ENCODE data around the gene TEX11.

The TEX11 gene

DNA sequence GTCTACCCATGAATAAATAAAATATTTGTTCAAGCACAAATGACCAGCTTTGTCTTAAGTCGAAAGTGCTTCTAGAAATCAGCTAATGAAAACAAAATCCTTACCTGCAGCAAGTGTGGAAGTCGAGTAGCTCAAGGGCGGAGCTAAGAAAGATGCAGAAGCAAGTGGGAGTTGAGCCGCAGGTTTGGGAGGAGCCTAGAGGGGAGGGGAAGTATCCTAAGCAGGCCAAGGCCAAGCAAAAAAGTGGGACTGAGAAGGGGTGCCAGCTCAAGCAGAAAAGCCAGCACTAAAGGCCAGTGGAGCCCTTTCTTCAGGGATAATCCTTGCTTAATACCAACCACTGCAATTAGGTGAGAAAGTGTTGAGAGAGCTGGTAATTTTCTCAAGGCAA lies 403.1 kb downstream of the TEX11 start:
- TF ChIP-seq MYC (IDR thresholded peaks at IDR 0.05; ENCODE audit: low read depth, low read length) = no peak
- TF ChIP-seq POLR2A (IDR thresholded peaks at IDR 0.05; ENCODE audit: extremely low read depth, insufficient read length) = no peak
- TF ChIP-seq, protein P1, sequence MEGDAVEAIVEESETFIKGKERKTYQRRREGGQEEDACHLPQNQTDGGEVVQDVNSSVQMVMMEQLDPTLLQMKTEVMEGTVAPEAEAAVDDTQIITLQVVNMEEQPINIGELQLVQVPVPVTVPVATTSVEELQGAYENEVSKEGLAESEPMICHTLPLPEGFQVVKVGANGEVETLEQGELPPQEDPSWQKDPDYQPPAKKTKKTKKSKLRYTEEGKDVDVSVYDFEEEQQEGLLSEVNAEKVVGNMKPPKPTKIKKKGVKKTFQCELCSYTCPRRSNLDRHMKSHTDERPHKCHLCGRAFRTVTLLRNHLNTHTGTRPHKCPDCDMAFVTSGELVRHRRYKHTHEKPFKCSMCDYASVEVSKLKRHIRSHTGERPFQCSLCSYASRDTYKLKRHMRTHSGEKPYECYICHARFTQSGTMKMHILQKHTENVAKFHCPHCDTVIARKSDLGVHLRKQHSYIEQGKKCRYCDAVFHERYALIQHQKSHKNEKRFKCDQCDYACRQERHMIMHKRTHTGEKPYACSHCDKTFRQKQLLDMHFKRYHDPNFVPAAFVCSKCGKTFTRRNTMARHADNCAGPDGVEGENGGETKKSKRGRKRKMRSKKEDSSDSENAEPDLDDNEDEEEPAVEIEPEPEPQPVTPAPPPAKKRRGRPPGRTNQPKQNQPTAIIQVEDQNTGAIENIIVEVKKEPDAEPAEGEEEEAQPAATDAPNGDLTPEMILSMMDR (IDR thresholded peaks at IDR 0.05; ENCODE audit: low read depth, low read length) = no peak
- TF ChIP-seq MAX (IDR thresholded peaks at IDR 0.05; ENCODE audit: low read depth, low read length) = no peak
- no peak for DNase-seq (ENCODE audit: low read depth)
- H3K4me3 ChIP-seq (ENCODE audit: low read depth, low read length) = no peak overlapping the region

- no peak for DNase-seq (ENCODE audit: low read depth)
- TF ChIP-seq POLR2A (IDR thresholded peaks at IDR 0.05; ENCODE audit: extremely low read depth, insufficient read length) (no peak), MYC (IDR thresholded peaks at IDR 0.05; ENCODE audit: low read depth, low read length) (no peak), MAX (IDR thresholded peaks at IDR 0.05; ENCODE audit: low read depth, low read length) (no peak)
- TF ChIP-seq, protein P1 (IDR thresholded peaks at IDR 0.05; ENCODE audit: low read depth, low read length) = no peak
- no peak overlapping the region for H3K4me3 ChIP-seq (ENCODE audit: low read depth, low read length)
Observed at GRCh38 chrX:70504772-70505450, 403.6 kb downstream of the TEX11 start.

DNA sequence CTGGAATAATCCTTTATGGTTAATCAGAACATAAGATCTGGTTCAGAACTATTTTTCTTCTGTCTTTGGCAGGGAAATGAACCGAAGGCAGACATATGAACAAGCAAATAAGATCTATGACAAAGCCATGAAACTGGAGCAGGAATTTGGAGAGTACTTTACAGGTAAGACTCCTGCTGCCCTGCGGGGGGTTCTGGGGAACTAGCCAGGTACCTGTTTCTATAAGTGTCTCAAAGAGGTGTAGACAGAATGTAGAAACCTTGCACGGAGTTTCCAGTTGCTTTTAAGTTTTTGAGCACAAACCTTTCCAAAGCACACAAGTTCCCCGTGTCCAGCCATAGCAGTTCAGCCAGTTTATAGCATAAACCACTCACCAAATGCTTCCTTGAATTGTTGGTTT lies 407.7 kb downstream of the TEX11 start:
- no peak for TF ChIP-seq MAX (IDR thresholded peaks at IDR 0.05; ENCODE audit: low read depth, low read length)
- TF ChIP-seq, protein P1 (IDR thresholded peaks at IDR 0.05; ENCODE audit: low read depth, low read length) = no peak
- TF ChIP-seq POLR2A (IDR thresholded peaks at IDR 0.05; ENCODE audit: extremely low read depth, insufficient read length) = no peak
- TF ChIP-seq MYC (IDR thresholded peaks at IDR 0.05; ENCODE audit: low read depth, low read length) = no peak
- no peak overlapping the region for H3K4me3 ChIP-seq (ENCODE audit: low read depth, low read length)
- no peak for DNase-seq (ENCODE audit: low read depth)

- no peak for DNase-seq (ENCODE audit: low read depth)
- TF ChIP-seq MAX (IDR thresholded peaks at IDR 0.05; ENCODE audit: low read depth, low read length) (no peak), POLR2A (IDR thresholded peaks at IDR 0.05; ENCODE audit: extremely low read depth, insufficient read length) (no peak), MYC (IDR thresholded peaks at IDR 0.05; ENCODE audit: low read depth, low read length) (no peak)
- TF ChIP-seq, protein P1 (IDR thresholded peaks at IDR 0.05; ENCODE audit: low read depth, low read length) = no peak
- no peak overlapping the region for H3K4me3 ChIP-seq (ENCODE audit: low read depth, low read length)
Observed at GRCh38 chrX:70498129-70498528, 410.4 kb downstream of the TEX11 start.

DNA sequence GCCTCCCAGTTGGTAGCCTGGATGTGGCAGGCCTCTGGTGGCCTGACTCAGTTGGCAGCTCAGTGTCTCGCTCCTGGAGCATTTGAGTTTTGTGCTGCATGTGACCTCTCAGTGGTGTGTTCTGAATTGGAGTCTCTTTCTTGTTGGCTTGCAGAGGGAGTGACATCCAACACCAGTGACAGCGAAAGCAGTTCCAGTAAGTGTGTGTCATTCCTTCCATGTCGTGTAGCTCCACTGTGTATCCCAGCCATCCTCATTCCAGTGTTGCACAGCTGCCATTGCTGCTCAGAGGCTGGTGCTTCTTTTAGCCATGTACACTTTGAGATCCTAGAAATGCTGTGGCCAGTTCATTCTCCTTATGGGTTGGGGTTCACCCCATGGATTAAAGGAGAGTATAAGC lies 411.5 kb downstream of the TEX11 start:
- no peak for DNase-seq (ENCODE audit: low read depth)
- TF ChIP-seq MYC (IDR thresholded peaks at IDR 0.05; ENCODE audit: low read depth, low read length) (no peak), MAX (IDR thresholded peaks at IDR 0.05; ENCODE audit: low read depth, low read length) (no peak), POLR2A (IDR thresholded peaks at IDR 0.05; ENCODE audit: extremely low read depth, insufficient read length) (no peak)
- TF ChIP-seq, protein P1 (IDR thresholded peaks at IDR 0.05; ENCODE audit: low read depth, low read length) = no peak
- no peak overlapping the region for H3K4me3 ChIP-seq (ENCODE audit: low read depth, low read length)

All from NB4 (cell line).